ENCODE results near the gene CDR2. TPM values are rescaled to one million over a fixed set of nuclear protein-coding genes. Genes with fewer than 3 reads are reported as not detected.

Gene CDR2
- total and polyA plus RNA-seq, 9 of the 15 experiments (the other 6 are each of a cell fraction or from before 2014, with no cell fraction given): 4.6 to 30.3 (median 19.9) TPM

DNA sequence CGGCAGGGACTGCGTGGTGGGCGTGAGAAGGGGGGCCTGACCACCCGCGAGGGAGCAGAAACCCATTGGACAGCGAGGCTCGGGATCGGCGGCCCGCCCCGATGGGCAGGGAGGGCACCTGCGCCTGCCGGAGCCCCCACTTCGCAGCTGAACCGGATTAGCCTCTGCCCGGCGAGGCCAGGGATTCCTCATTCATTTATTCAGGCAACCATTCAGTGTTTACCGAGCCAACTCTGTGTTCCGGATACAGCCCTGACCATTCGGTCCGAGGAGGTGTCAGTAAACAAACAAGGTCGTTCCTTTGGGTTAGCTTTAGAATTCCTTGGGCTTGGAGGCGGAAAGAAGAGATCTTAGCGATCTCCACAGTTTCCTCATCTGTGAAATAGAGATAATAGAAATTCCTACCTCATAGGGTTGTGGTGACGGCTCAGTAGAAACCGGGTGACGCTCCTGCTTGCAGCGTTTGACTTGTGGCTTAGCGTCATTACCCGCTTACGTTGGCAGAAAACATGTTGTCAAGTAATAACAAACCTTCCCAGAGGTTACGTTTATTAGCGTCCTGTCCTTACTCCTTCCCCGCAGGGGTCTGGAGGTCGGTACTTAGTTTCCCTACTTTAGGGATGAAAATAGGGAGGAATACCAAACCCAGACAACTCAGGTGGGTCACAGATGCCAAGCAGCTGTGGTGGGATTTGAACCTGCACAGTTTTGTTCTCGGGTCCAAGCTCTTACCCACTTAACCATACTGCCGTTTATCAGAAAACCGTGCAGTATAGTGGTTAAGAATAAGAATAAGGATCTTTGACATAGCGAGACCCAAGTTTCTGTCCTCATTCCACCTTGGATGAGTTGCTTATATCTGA lies 76.3 kb downstream of the CDR2 start (continued):
- TF ChIP-seq, protein P1, sequence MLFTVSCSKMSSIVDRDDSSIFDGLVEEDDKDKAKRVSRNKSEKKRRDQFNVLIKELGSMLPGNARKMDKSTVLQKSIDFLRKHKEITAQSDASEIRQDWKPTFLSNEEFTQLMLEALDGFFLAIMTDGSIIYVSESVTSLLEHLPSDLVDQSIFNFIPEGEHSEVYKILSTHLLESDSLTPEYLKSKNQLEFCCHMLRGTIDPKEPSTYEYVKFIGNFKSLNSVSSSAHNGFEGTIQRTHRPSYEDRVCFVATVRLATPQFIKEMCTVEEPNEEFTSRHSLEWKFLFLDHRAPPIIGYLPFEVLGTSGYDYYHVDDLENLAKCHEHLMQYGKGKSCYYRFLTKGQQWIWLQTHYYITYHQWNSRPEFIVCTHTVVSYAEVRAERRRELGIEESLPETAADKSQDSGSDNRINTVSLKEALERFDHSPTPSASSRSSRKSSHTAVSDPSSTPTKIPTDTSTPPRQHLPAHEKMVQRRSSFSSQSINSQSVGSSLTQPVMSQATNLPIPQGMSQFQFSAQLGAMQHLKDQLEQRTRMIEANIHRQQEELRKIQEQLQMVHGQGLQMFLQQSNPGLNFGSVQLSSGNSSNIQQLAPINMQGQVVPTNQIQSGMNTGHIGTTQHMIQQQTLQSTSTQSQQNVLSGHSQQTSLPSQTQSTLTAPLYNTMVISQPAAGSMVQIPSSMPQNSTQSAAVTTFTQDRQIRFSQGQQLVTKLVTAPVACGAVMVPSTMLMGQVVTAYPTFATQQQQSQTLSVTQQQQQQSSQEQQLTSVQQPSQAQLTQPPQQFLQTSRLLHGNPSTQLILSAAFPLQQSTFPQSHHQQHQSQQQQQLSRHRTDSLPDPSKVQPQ (CRISPR knock-in tag; IDR thresholded peaks at IDR 0.05; ENCODE audit: borderline replicate concordance): no peak
- TF ChIP-seq, protein P2, sequence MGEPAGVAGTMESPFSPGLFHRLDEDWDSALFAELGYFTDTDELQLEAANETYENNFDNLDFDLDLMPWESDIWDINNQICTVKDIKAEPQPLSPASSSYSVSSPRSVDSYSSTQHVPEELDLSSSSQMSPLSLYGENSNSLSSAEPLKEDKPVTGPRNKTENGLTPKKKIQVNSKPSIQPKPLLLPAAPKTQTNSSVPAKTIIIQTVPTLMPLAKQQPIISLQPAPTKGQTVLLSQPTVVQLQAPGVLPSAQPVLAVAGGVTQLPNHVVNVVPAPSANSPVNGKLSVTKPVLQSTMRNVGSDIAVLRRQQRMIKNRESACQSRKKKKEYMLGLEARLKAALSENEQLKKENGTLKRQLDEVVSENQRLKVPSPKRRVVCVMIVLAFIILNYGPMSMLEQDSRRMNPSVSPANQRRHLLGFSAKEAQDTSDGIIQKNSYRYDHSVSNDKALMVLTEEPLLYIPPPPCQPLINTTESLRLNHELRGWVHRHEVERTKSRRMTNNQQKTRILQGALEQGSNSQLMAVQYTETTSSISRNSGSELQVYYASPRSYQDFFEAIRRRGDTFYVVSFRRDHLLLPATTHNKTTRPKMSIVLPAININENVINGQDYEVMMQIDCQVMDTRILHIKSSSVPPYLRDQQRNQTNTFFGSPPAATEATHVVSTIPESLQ (CRISPR knock-in tag; IDR thresholded peaks at IDR 0.05): peak; percentile 65; the same call in 1 of the 2 replicates
- TF ChIP-seq SRSF1 (IDR thresholded peaks at IDR 0.05; ENCODE audit: low read depth, low read length) (no peak), SOX6 (IDR thresholded peaks at IDR 0.05) (peak; percentile 51; the same call in 1 of the 2 replicates), MAFF (IDR thresholded peaks at IDR 0.05; ENCODE audit: low read length) (no peak), ZNF354B (CRISPR knock-in tag; IDR thresholded peaks at IDR 0.05) (0 out of 2 replicates have a peak, but pooled peaks have one; percentile 25), ZNF3 (CRISPR knock-in tag; IDR thresholded peaks at IDR 0.05) (peak; percentile 73; the same call in 1 of the 2 replicates), ZNF274 (IDR thresholded peaks at IDR 0.05; ENCODE audit: borderline replicate concordance, low read depth, low read length) (peak; percentile 26; the same call in 1 of the 2 replicates), KDM1A (IDR thresholded peaks at IDR 0.05) (no peak), SPI1 (IDR thresholded peaks at IDR 0.05; ENCODE audit: borderline replicate concordance, low read depth, low read length) (no peak), MBD2 (IDR thresholded peaks at IDR 0.05; ENCODE audit: borderline replicate concordance, low read depth) (no peak), CBX1 (IDR thresholded peaks at IDR 0.05; ENCODE audit: low read depth) (no peak), NFYB (IDR thresholded peaks at IDR 0.05; ENCODE audit: extremely low read depth, insufficient read length) (no peak), POU5F1 (IDR thresholded peaks at IDR 0.05; ENCODE audit: borderline replicate concordance, low read depth, low read length, partially characterized antibody) (no peak), TARDBP (IDR thresholded peaks at IDR 0.05) (peak; percentile 96)
- TF ChIP-seq, protein P3, sequence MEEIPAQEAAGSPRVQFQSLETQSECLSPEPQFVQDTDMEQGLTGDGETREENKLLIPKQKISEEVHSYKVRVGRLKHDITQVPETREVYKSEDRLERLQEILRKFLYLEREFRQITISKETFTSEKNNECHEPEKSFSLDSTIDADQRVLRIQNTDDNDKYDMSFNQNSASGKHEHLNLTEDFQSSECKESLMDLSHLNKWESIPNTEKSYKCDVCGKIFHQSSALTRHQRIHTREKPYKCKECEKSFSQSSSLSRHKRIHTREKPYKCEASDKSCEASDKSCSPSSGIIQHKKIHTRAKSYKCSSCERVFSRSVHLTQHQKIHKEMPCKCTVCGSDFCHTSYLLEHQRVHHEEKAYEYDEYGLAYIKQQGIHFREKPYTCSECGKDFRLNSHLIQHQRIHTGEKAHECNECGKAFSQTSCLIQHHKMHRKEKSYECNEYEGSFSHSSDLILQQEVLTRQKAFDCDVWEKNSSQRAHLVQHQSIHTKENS (CRISPR knock-in tag; IDR thresholded peaks at IDR 0.05): peak; percentile 87; the same call in 1 of the 2 replicates
- TF ChIP-seq, protein P4, sequence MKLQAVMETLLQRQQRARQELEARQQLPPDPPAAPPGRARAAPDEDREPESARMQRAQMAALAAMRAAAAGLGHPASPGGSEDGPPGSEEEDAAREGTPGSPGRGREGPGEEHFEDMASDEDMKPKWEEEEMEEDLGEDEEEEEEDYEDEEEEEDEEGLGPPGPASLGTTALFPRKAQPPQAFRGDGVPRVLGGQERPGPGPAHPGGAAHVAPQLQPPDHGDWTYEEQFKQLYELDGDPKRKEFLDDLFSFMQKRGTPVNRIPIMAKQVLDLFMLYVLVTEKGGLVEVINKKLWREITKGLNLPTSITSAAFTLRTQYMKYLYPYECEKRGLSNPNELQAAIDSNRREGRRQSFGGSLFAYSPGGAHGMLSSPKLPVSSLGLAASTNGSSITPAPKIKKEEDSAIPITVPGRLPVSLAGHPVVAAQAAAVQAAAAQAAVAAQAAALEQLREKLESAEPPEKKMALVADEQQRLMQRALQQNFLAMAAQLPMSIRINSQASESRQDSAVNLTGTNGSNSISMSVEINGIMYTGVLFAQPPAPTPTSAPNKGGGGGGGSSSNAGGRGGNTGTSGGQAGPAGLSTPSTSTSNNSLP (IDR thresholded peaks at IDR 0.05; ENCODE audit: borderline replicate concordance, low read depth, low read length): no peak
- TF ChIP-seq, protein P5, sequence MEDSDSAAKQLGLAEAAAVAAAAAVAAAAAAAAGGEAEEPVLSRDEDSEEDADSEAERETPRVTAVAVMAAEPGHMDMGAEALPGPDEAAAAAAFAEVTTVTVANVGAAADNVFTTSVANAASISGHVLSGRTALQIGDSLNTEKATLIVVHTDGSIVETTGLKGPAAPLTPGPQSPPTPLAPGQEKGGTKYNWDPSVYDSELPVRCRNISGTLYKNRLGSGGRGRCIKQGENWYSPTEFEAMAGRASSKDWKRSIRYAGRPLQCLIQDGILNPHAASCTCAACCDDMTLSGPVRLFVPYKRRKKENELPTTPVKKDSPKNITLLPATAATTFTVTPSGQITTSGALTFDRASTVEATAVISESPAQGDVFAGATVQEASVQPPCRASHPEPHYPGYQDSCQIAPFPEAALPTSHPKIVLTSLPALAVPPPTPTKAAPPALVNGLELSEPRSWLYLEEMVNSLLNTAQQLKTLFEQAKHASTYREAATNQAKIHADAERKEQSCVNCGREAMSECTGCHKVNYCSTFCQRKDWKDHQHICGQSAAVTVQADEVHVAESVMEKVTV (CRISPR knock-in tag; IDR thresholded peaks at IDR 0.05): no peak
